ENCODE data around the gene CRYGC. TPM values are rescaled to one million over a fixed set of nuclear protein-coding genes. Genes with fewer than 3 reads are reported as not detected.

CRYGC gene
- total and polyA plus RNA-seq, 2 of the 13 experiments (the other 11 are each of a cell fraction or from before 2014, with no cell fraction given): 0.20 to 0.27 TPM

DNA sequence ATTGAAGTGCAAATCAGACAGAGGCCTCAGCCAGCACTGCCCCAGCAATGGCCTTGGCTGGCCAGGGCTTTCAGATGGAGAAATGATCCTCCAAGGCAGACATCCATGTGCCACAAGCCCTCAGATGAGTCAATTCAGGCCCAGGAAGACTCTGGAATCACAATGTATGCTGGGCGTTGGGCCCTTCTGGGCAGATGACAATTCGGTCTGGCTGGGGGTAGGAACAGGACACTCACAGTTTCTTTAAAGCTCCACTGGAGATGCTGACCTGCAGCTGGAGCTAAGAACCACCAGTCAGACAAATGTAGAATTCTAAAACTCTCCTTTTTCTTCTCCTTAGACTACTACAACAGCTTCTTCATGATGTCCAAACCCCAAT lies 7.1 kb upstream of the CRYGC start (continued):
- no peak for TF ChIP-seq ZNF430 (CRISPR knock-in tag; IDR thresholded peaks at IDR 0.05)
- no peak for TF ChIP-seq MXD4 (CRISPR knock-in tag; IDR thresholded peaks at IDR 0.05)
- no peak for TF ChIP-seq RBM22 (optimal IDR thresholded peaks at IDR 0.05; ENCODE audit: low read length)
- no peak for TF ChIP-seq ZNF781 (CRISPR knock-in tag; IDR thresholded peaks at IDR 0.05; ENCODE audit: borderline replicate concordance, not compliant biosample characterization)
- no peak for TF ChIP-seq ZBTB1 (CRISPR knock-in tag; IDR thresholded peaks at IDR 0.05; ENCODE audit: borderline replicate concordance)

DNA sequence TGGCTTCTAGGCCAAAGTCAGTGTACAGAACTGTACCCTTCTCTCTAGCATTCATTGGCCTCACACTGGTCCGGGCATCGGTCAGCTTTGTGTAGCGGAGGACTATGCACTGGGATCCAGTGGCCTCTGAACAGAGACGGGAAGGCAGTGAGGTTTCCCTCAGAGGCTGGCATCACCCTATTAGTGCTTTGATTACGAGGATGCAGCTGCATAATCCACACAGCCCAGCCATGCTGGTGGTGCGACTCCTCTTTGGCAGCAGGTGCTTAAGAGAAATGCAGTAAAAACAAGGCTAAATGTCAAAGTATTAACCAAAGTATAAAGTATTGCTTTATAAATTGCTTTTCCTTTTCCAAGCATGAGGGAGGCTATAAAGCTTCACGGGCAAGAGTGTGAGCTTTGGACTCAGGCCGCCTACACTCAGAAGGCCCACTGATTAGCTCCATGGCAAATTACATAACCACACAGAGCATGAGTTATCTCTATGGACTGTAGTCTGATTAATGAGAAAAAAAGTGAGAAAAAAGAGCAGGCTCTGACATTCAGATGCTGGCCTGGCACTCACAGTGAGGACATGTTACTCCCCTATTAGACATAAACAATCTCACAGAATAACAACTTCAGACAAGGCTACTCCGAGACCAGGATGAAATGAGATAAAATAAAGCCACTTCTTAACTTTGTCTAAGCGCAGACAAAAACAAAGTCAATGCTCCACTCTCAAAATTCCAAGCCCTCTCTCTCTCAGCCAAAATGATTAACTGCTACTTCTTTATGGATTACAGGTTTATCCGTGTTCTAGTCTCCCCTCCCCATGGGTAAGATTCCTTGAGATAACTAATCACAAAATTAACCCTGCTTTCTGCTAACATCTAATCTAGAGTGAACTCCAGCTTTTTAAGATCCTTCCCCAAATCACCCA lies 6.4 kb upstream of the CRYGC start:
- 54% methylated on average over 11 of the region's 11 CpGs for WGBS (ENCODE audit: low lambda C conversion rate)
- Histone ChIP-seq H3K4me2 (ENCODE audit: low read depth, low read length) (peak overlapping the region; percentile 58), H3K4me3 (replicated peaks in 1 of 3; ENCODE audit: insufficient read depth in 1 of 3, low read depth in 2 of 3, low read length in 3 of 3) (peak overlapping the region in 1 of 3 experiments; percentile 37; a peak in 2 of 6 replicates), H4K20me1 (ENCODE audit: insufficient read depth, low read length) (no peaks in the 10 kb centered on the region), H2AFZ (ENCODE audit: low read length) (peak overlapping the region; percentile 1), H3K9ac (ENCODE audit: insufficient read depth, low read depth, low read length) (peak overlapping the region; percentile 10; the same call in 1 of the 2 replicates), H3K27me3 (ENCODE audit: control insufficient read depth in 1 of 2, insufficient read depth in 2 of 2, low read length in 2 of 2) (no peaks in the 10 kb centered on the region), H3K9me3 (ENCODE audit: low read length) (no peaks in the 10 kb centered on the region; the same call in 1 of the 2 replicates), H3K27ac (ENCODE audit: extremely low read length, insufficient read depth, low read length) (peak overlapping the region; percentile 24), H3K36me3 (replicated peaks in 1 of 2; ENCODE audit: control insufficient read depth in 1 of 2, insufficient read depth in 2 of 2, low read length in 2 of 2) (no peaks in the 10 kb centered on the region), H3K4me1 (ENCODE audit: insufficient read depth, low read length) (peaks cover 31% of the 10 kb centered on the region), H3K79me2 (ENCODE audit: insufficient read depth, low read length) (no peaks in the 10 kb centered on the region)
- in situ Hi-C loops (cut with HindIII; ENCODE audit: extremely low pct_ligation_motif_present, low pct_unique_long_range_greater_than_20kb) (no loop called here), intact Hi-C loops (cut with micrococcal nuclease; ENCODE audit: unreplicated experiment) (no loop called here)
- no TSS peak for BruUV-seq (replicated peaks)
- DNase-seq (ENCODE audit: low spot score) (peak; percentile 80), ATAC-seq (peak; percentile 92), FAIRE-seq (peak; percentile 77)
- POLR2A ChIA-PET: interaction anchor here (0.9 to 2.1 kb wide), 4 partner anchors 10 to 425 kb away, joined by 3 to 10 read pairs (median 6); partner anchors contain the start of genes CCNYL1 and IDH1
- CTCF ChIA-PET (ENCODE audit: low intra/inter-chr PET ratio, low total read pairs): no interaction called here
- TF ChIP-seq GPN1 (CRISPR knock-in tag; IDR thresholded peaks at IDR 0.05; ENCODE audit: borderline replicate concordance): no peak
- TF ChIP-seq ELF3 (CRISPR knock-in tag; IDR thresholded peaks at IDR 0.05): peak; percentile 58; the same call in 1 of the 2 replicates
- no peak for TF ChIP-seq ZNF567 (CRISPR knock-in tag; IDR thresholded peaks at IDR 0.05; ENCODE audit: borderline replicate concordance)
- TF ChIP-seq FIP1L1 (IDR thresholded peaks at IDR 0.05; ENCODE audit: borderline replicate concordance, insufficient read depth, low read depth, low read length): no peak
- no peak for TF ChIP-seq TBL1XR1 (IDR thresholded peaks at IDR 0.05; ENCODE audit: borderline replicate concordance, low read length, partially characterized antibody)
- TF ChIP-seq ZNF143 (CRISPR knock-in tag; IDR thresholded peaks at IDR 0.05): no peak
- TF ChIP-seq, protein P1, sequence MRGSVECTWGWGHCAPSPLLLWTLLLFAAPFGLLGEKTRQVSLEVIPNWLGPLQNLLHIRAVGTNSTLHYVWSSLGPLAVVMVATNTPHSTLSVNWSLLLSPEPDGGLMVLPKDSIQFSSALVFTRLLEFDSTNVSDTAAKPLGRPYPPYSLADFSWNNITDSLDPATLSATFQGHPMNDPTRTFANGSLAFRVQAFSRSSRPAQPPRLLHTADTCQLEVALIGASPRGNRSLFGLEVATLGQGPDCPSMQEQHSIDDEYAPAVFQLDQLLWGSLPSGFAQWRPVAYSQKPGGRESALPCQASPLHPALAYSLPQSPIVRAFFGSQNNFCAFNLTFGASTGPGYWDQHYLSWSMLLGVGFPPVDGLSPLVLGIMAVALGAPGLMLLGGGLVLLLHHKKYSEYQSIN (CRISPR knock-in tag; IDR thresholded peaks at IDR 0.05; ENCODE audit: borderline replicate concordance): no peak
- no peak for TF ChIP-seq MAFF (IDR thresholded peaks at IDR 0.05; ENCODE audit: low read depth, low read length)
- TF ChIP-seq, protein P2, sequence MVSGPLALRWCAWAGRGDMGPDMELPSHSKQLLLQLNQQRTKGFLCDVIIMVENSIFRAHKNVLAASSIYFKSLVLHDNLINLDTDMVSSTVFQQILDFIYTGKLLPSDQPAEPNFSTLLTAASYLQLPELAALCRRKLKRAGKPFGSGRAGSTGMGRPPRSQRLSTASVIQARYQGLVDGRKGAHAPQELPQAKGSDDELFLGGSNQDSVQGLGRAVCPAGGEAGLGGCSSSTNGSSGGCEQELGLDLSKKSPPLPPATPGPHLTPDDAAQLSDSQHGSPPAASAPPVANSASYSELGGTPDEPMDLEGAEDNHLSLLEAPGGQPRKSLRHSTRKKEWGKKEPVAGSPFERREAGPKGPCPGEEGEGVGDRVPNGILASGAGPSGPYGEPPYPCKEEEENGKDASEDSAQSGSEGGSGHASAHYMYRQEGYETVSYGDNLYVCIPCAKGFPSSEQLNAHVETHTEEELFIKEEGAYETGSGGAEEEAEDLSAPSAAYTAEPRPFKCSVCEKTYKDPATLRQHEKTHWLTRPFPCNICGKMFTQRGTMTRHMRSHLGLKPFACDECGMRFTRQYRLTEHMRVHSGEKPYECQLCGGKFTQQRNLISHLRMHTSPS (CRISPR knock-in tag; IDR thresholded peaks at IDR 0.05; ENCODE audit: low read depth): no peak
- TF ChIP-seq PHF20 (CRISPR knock-in tag; IDR thresholded peaks at IDR 0.05): no peak
- no peak for TF ChIP-seq DR1 (CRISPR knock-in tag; IDR thresholded peaks at IDR 0.05)
- peak; percentile 41; the same call in 1 of the 2 replicates for TF ChIP-seq ZSCAN9 (CRISPR knock-in tag; IDR thresholded peaks at IDR 0.05; ENCODE audit: borderline replicate concordance)
- TF ChIP-seq NKX3-1 (CRISPR knock-in tag; IDR thresholded peaks at IDR 0.05): no peak

All from HepG2 (cell line).